ENCODE measurements around the gene ECE1.

Gene ECE1

DNA sequence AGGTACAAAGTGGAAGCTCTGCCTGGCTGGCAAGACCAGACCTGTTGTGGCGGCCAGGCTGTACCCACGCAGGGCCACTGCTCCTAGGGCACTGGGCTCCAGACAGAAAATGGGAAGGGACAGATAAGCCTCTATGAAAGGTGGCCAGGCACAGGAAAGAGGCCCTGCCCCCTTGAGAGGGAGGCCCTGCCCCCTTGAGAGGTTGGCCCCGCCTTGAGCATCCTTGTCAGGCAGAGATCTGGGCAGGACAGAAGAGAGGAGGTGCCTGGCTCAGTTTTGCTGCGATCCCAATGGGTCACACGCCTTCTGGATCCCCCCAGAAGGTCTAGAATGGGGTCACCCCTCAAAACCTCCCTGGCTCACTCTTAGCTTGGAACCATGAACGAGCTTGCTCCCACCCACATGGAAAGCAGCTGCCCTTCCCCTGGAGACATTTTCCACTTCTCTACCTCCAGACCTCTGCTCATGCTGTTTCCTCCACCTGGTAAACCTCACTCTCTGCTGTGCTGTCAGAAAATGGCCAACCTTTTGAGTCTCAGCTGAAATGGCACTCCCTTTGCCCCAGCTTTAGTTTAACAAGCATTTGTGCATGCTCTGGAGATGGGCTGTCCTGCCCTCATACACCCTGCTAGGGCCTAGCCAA, 17.5 kb upstream of the ECE1 start:
- H3K4me3 ChIP-seq (ENCODE audit: low read depth, low read length): no peak overlapping the region
- TF ChIP-seq, protein P1, sequence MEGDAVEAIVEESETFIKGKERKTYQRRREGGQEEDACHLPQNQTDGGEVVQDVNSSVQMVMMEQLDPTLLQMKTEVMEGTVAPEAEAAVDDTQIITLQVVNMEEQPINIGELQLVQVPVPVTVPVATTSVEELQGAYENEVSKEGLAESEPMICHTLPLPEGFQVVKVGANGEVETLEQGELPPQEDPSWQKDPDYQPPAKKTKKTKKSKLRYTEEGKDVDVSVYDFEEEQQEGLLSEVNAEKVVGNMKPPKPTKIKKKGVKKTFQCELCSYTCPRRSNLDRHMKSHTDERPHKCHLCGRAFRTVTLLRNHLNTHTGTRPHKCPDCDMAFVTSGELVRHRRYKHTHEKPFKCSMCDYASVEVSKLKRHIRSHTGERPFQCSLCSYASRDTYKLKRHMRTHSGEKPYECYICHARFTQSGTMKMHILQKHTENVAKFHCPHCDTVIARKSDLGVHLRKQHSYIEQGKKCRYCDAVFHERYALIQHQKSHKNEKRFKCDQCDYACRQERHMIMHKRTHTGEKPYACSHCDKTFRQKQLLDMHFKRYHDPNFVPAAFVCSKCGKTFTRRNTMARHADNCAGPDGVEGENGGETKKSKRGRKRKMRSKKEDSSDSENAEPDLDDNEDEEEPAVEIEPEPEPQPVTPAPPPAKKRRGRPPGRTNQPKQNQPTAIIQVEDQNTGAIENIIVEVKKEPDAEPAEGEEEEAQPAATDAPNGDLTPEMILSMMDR (IDR thresholded peaks at IDR 0.05; ENCODE audit: insufficient read depth, low read length, missing control alignments): no peak
- POLR2A ChIA-PET: no interaction called here
- DNase-seq (ENCODE audit: low read depth, low spot score): no peak
- CTCF ChIA-PET: interaction anchor here (1.0 to 3.0 kb wide), 5 partner anchors 16 to 53 kb away, joined by 3 to 13 read pairs (median 4); no protein-coding TSS in a partner anchor

DNA sequence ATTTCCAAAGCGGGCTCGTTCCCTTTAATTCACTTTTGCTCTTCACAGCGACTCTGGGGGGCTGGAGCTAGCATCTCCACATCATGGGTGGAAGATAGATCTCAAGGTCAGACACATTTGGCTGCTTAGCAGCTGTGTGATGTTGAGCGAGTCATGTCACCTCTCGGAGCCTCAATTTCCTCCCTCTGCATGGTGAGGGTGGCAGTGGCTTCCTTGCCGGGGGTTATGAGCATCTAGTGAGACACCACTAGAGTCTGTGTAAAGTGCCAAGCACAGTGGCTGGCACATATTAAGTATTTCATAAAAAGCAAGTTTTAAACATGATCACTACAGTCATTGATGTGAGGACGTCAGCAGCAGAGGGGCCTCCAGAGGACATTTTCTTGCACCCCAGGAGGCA, 16.9 kb upstream of the ECE1 start:
- POLR2A ChIA-PET: no interaction called here
- DNase-seq (ENCODE audit: low read depth, low spot score): no peak
- CTCF ChIA-PET: interaction anchor here (1.0 to 3.0 kb wide), 6 partner anchors 16 to 61 kb away, joined by 3 to 13 read pairs (median 4); no protein-coding TSS in a partner anchor
- TF ChIP-seq, protein P1 (IDR thresholded peaks at IDR 0.05; ENCODE audit: insufficient read depth, low read length, missing control alignments): no peak
- no peak overlapping the region for H3K4me3 ChIP-seq (ENCODE audit: low read depth, low read length)

DNA sequence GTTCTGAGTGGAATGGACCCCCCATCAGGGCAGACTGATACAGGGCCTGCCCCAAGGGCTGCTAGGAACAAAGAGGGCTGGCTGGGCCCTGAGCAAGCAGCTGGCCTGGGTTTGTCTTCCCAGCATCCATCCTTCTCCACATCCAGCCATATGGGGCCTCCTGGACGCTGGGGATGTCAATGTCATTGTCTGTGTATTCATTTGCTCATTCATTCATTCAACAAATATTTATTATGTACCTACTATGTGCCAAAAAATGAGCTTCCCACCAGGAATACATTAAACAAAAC, 15.6 kb upstream of the ECE1 start:
- no peak for DNase-seq (ENCODE audit: low read depth, low spot score)
- no peak overlapping the region for H3K4me3 ChIP-seq (ENCODE audit: low read depth, low read length)
- TF ChIP-seq, protein P1 (IDR thresholded peaks at IDR 0.05; ENCODE audit: insufficient read depth, low read length, missing control alignments): no peak
- ChIA-PET POLR2A (no interaction called here), CTCF (interaction anchor here (0.8 to 3.0 kb wide), 6 partner anchors 19 to 63 kb away, joined by 3 to 13 read pairs (median 4); no protein-coding TSS in a partner anchor)

DNA sequence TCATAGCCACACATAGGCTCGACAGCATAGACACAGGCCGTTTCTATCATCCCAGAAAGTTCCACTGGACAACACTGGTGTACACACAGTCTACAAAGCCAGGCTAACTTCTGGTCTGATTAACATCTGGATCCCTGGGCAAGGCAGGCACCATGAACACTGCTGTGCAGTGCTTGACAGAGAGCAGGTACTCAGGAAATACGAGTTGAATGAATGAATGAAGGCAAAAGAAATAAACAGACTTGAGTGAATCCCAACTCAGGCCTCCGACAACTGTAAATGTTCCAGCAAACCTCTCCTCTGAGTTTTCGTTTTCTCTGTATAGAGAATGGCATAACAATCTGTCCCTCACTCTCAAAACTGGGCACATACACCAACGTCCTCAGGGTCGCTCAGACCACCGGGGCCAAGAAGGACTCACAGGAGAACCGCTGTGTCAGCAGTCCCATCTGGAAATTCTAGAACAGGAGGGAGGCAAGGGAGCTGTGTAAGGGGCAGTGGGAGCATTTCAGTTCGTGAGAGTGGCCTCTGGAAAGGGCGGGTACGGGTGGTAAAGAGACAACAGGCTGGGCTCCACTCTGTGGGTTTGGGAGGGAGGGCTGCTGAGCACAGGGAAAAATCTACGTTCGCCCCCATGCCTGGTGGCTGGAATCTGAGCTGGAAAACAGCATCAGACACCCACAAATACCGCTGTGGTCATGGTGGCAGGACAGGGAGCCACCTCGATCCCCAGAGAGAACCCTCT, 15.1 kb upstream of the ECE1 start:
- no peak for DNase-seq (ENCODE audit: low read depth, low spot score)
- ChIA-PET POLR2A (no interaction called here), CTCF (interaction anchor here (0.8 to 3.0 kb wide), 6 partner anchors 19 to 63 kb away, joined by 3 to 13 read pairs (median 4); no protein-coding TSS in a partner anchor)
- H3K4me3 ChIP-seq (ENCODE audit: low read depth, low read length): no peak overlapping the region
- TF ChIP-seq, protein P1 (IDR thresholded peaks at IDR 0.05; ENCODE audit: insufficient read depth, low read length, missing control alignments): no peak

DNA sequence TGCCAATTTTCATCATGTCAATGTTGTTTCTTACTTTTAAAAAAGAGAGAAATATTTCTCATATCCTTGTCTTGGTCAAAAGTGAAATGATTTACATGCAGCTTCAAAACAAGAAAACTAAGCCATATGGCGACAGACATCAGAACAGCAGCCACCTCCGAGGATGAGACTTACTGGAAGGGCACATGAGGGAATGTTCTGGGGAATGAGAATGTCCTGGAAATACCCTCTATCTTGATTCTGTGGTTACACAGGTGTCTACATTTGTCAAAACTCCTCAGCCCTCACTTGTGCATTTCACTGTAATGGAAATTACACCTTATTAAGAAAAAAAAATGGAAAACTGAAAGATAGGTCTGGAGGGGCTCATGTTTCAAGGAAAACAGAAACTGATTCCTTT, 14.2 kb upstream of the ECE1 start:
- CTCF ChIA-PET: interaction anchor here (0.9 to 1.3 kb wide), 2 partner anchors 20 to 34 kb away, joined by 3 to 4 read pairs; no protein-coding TSS in a partner anchor
- DNase-seq (ENCODE audit: low read depth, low spot score): no peak
- H3K4me3 ChIP-seq (ENCODE audit: low read depth, low read length): no peak overlapping the region
- TF ChIP-seq, protein P1 (IDR thresholded peaks at IDR 0.05; ENCODE audit: insufficient read depth, low read length, missing control alignments): no peak
- POLR2A ChIA-PET: no interaction called here
